GM21619 (cell line): Measurements from ENCODE around the gene CXCL14.

ENCODE experiments used
- ATAC-seq: cut with Tn5 transposase; IDR thresholded peaks from one replicate; pipeline ENCODE4 v1.9.1; 2021; ENCODE audit not compliant: unreplicated experiment

The CXCL14 gene

GRCh38 chr5:135596788-135597187 lies 18.0 kb upstream of the CXCL14 start:
- no peak for ATAC-seq

GRCh38 chr5:135596157-135596763 lies 17.5 kb upstream of the CXCL14 start:
- ATAC-seq = no peak

GRCh38 chr5:135594416-135594960 lies 15.7 kb upstream of the CXCL14 start:
- no peak for ATAC-seq

GRCh38 chr5:135593886-135594285 lies 15.1 kb upstream of the CXCL14 start:
- no peak for ATAC-seq

GRCh38 chr5:135593141-135593540 lies 14.3 kb upstream of the CXCL14 start:
- ATAC-seq = no peak

- ATAC-seq = no peak
Measured at GRCh38 chr5:135592312-135593045, 13.7 kb upstream of the CXCL14 start.

GRCh38 chr5:135591277-135591676 lies 12.5 kb upstream of the CXCL14 start:
- ATAC-seq = no peak

GRCh38 chr5:135589152-135589551 lies 10.4 kb upstream of the CXCL14 start:
- ATAC-seq = no peak

GRCh38 chr5:135587721-135588663 lies 9.2 kb upstream of the CXCL14 start:
- no peak for ATAC-seq

GRCh38 chr5:135584918-135585317 lies 6.1 kb upstream of the CXCL14 start:
- no peak for ATAC-seq

- no peak for ATAC-seq
Measured at GRCh38 chr5:135584276-135584675, 5.5 kb upstream of the CXCL14 start.

- ATAC-seq = no peak
Measured at GRCh38 chr5:135582099-135582781, 3.4 kb upstream of the CXCL14 start.

GRCh38 chr5:135578305-135578684 lies 496 bp downstream of the CXCL14 start:
- no peak for ATAC-seq

GRCh38 chr5:135577421-135577820 lies 1.4 kb downstream of the CXCL14 start:
- no peak for ATAC-seq

GRCh38 chr5:135576075-135576599 lies 2.7 kb downstream of the CXCL14 start:
- ATAC-seq = no peak

- no peak for ATAC-seq
Measured at GRCh38 chr5:135574493-135574892, 4.3 kb downstream of the CXCL14 start.

GRCh38 chr5:135571902-135572301 lies 6.9 kb downstream of the CXCL14 start:
- ATAC-seq = no peak

GRCh38 chr5:135571066-135571609 lies 7.7 kb downstream of the CXCL14 start:
- ATAC-seq = no peak

- ATAC-seq = no peak
Measured at GRCh38 chr5:135570453-135570764, 8.4 kb downstream of the CXCL14 start.

GRCh38 chr5:135569755-135570452 lies 8.9 kb downstream of the CXCL14 start:
- ATAC-seq = no peak
